NK-92 (cell line): Measurements from ENCODE around the gene LILRA6.
A peak's percentile ranks its signal among the peaks of the same experiment; 100 is the strongest.
"Not testable (repeated sequence)": the region's sequence is repeated elsewhere in the genome, so short reads cannot be mapped to it uniquely, and the experiment has no call there.

Experiments used
- DNase-seq: peaks from one replicate; lab custom pipeline; 2025; ENCODE audit not compliant: unreplicated experiment; lab: John Stamatoyannopoulos, UW

LILRA6 gene

DNA sequence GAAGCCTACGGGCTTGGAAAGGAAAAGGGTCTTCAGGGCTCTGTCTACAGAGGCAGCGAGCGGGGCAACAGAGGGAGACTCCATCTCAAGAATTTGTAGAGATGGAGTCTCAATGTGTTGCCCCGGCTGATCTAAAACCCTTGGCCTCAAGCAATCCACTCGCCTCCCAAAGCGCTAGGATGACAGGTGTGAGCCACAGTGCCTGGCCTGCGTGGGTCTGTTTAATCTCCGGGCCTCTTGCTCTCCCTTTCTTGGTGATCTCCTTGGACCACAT, 33.9 kb downstream of the LILRA6 start:
- no peak for DNase-seq

- no peak for DNase-seq
These were observed 34.4 kb downstream of the LILRA6 start for GRCh38 chr19:54207983-54208783.

GRCh38 chr19:54207676-54207982, 35.0 kb downstream of the LILRA6 start:
- DNase-seq = no peak

GRCh38 chr19:54207193-54207592, 35.4 kb downstream of the LILRA6 start:
- not testable (repeated sequence) for DNase-seq

GRCh38 chr19:54206831-54207177, 35.8 kb downstream of the LILRA6 start:
- DNase-seq = no peak

DNA sequence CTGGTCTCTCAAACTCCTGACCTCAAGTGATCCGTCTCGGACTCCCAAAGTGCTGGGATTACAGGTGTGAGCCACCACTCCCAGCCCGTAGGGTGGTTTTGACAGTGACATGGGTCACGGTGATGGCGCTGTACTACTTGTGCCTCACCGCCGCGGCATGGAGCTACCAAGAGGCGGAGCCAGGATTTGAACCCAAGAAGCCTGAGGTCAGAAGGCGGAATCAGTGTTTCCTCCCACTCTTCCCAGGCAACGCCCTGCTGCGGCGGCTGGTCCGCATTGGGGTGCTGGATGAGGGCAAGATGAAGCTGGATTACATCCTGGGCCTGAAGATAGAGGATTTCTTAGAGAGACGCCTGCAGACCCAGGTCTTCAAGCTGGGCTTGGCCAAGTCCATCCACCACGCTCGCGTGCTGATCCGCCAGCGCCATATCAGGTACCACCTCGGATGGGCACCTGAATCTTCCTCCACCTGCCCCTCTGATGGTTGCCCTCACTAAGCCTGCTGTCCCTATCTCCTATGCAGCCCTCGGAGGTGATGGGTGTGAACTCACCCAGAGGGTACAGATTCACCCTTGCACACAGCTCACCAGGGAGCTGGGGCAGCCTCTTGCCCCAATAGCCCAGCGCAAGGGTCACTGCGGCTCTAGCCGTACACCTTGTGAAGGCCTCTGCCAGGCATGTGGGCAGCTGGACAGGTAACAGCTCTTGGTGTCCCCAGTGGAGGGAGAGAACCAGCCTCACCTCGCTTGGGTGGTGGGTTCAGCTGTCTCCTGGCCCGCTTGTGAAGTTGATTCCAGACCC, 36.4 kb downstream of the LILRA6 start:
- no peak for DNase-seq

GRCh38 chr19:54204767-54205468, 37.7 kb downstream of the LILRA6 start:
- no peak for DNase-seq

- DNase-seq = no peak
These were observed 39.4 kb downstream of the LILRA6 start for GRCh38 chr19:54203151-54203611.

DNA sequence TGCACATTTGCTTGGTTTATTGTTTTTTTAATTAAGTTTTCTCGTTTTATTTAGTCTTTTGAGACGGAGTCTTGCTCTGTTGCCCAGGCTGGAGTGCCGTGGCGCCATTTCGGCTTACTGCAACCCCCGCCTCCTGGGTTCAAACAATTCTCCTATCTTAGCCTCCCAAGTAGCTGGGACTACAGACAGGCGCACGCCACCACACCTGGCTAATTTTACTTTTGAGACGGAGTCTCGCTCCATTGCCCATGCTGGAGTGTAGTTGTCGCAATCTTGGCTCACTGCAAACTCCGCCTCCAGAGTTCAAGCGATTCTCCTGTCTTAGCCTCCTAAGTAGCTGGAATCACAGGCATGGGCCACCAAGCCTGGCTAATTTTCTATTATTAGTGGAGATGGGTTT, 40.6 kb downstream of the LILRA6 start:
- DNase-seq = no peak

DNA sequence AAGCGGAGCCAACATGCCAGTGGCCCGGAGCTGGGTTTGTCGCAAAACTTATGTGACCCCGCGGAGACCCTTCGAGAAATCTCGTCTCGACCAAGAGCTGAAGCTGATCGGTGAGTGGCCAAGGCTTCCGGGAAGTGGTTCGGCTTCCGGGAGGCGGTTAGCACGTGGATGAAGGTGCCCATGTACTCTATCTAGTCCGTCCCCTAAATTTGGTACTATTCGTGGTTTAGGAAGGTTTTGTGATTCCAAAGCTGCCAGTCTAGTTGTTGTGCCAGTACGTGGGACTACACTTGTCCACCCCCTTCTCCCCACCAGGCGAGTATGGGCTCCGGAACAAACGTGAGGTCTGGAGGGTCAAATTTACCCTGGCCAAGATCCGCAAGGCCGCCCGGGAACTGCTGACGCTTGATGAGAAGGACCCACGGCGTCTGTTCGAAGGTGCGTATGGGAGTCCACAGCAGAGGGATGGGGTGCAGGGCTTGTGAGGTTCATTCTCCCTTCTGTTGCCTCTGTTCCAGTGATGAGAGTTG, 41.4 kb downstream of the LILRA6 start:
- DNase-seq = no peak

DNA sequence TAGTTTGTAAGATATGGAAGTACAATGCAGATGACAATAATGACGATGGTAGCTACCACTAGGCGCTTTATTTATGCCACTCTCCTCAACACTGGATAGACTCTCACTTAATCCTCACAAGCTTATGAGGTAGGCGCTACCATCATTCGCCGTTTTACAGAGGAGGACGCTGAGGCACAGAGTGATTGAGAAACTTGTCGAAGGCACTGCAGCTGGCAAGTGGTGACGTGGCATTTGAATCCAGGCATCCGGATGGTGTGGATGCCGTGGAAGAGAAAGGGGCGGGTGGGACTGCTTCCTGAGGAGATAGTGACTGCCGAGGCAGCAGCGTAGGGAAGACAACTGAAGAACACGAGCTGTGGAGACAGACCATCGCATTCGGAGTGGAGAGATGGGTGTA, 43.2 kb downstream of the LILRA6 start:
- no peak for DNase-seq

DNA sequence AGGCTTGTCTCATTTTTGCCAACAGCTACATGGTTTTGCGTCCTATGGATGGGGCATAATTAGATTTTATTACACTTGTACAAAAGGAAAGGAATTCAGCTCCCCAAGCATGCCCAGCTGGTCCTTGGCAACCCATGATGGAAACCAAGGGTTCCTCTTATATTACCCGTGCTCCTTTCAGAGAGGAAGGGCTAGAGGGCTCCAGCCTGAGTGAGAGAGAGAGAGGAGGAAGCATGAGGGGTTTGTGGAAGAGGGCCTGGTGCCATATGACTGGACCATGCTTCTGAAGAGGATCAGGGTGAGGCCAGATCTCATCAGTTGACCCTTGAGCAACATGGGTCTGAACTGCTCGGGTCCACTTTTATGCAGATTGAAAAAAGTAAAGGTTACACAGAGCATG, 45.5 kb downstream of the LILRA6 start:
- DNase-seq = no peak

DNA sequence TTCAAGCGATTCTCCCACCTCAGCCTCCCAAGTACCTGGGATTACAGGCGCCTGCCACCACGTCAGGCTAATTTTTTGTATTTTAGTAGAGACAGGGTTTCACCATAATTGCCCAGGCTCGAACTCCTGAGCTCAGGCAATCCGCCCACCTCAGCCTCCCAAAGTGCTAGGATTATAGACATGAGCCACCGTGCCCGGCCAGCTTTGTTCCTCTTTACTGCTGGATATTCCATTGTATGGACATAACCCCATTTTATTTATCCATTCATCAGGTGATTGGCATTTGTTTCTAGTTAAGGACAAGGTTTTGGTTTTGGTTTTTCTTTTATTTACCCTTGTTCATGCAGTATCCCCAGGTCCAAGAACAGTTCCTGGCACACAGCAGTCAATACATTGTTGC, 46.1 kb downstream of the LILRA6 start:
- no peak for DNase-seq

DNA sequence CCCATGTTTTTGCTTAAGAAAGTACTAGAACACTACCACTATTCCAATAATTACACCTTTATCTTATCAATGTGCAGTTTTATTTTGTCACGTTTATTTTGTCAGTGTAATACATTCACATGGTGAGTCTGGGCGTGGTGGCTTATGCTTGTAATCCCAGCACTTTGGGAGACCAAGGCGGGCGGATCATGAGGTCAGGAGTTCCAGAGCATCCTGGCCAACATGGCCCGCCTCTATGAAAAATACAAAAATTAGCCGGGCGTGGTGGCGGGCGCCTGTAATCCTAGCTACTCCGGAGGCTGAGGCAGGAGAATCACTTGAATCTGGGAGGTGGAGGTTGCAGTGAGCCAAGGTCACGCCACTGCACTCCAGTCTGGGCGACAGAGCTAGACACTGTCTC, 48.1 kb downstream of the LILRA6 start:
- DNase-seq = not testable (repeated sequence)

DNA sequence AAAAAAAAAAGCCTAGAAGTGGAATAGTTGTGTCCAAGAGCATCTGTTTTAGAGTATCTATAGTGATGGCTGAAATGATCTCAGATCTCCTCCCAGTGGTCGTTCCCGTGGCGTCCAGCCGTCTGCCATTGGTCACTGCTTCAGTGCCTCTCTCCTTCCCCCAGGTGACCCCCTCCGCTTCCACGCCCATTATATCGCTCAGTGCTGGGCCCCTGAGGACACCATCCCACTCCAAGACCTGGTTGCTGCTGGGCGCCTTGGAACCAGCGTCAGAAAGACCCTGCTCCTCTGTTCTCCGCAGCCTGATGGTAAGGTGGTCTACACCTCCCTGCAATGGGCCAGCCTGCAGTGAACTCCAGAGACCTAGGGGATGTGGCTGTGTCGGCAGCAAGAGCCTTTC, 49.6 kb downstream of the LILRA6 start:
- DNase-seq = no peak

DNA sequence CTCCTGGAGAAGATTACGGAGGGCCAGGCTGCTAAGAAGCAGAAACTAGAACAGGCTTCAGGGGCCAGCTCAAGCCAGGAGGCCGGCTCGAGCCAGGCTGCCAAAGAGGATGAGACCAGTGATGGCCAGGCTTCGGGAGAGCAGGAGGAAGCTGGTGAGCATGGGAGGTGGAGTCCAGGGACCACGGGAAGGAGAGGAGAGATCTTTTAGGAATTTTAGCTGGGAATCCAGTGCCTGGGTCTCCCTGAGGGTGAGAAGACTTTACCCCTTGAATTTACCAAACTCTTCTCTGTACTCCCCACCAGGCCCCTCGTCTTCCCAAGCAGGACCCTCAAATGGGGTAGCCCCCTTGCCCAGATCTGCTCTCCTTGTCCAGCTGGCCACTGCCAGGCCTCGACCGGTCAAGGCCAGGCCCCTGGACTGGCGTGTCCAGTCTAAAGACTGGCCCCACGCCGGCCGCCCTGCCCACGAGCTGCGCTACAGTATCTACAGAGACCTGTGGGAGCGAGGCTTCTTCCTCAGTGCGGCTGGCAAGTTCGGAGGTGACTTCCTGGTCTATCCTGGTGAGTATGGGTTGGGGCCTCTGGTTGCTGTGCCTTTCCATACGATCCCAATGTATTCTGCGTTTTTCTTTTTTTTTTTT, 50.7 kb downstream of the LILRA6 start:
- DNase-seq = no peak

GRCh38 chr19:54191011-54191810, 51.4 kb downstream of the LILRA6 start, which contains the start of gene TSEN34:
TSEN34 (plus strand) TSS chr19:54191308; CDS start chr19:54191365, 57 bp downstream.
- DNase-seq = no peak

- peak; percentile 98 for DNase-seq
These were observed 52.0 kb downstream of the LILRA6 start for GRCh38 chr19:54190503-54191010.

DNA sequence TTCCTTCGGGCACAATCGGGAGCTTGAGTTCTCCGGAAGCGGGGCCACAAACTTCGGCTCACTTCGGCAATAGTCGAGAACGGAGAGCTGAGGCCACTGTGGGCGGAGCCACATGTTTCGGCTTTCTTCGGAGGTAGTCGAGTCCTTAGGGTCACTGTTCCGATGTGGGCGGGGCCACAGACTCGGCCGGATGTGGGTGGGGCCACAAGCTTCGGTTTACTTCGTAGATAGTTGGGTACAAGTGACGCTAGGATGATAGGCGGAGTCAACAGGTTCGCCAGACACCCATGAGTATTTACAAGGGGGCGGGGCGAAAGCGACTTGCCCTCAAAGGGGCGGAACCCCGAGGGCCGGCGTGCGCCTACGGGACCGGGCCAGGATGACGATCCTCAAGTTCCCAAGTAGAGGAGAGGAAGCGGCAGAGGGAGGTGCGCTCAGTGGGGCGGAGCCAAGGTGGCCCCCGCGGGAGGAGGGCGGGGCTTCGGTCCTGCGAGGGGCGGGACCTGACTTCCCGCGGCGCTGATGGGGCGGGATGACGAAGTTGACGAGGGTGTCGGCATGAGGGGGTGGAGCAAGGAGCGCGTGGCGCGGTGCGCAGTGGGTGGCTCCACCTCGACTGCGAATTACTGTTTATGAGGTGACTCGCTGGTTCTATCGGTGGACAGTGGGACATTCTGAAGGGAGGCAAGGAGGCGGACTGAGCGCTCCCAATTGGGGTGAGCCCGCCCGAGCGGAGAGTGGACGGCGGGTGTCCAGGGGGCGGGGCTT, 52.7 kb downstream of the LILRA6 start:
- peak; percentile 96 for DNase-seq
